T-helper 22 cell (primary cell): Measurements from ENCODE around the gene BOD1L1.
A peak's percentile ranks its signal among the peaks of the same experiment; 100 is the strongest.

Experiments
- DNase-seq: peaks from one replicate; pipeline ENCODE4 v3.0.0-alpha.2; 2020; ENCODE audit warnings: low read depth

Gene BOD1L1

GRCh38 chr4:13555325-13555724 is 72.2 kb downstream of the BOD1L1 start:
- no peak for DNase-seq

GRCh38 chr4:13553081-13553480 is 74.4 kb downstream of the BOD1L1 start:
- no peak for DNase-seq

- DNase-seq: peak; percentile 31
These were observed 78.5 kb downstream of the BOD1L1 start for GRCh38 chr4:13548984-13549546.

- no peak for DNase-seq
These were observed 79.2 kb downstream of the BOD1L1 start for GRCh38 chr4:13548059-13548983.

GRCh38 chr4:13547485-13548041 is 80.0 kb downstream of the BOD1L1 start:
- DNase-seq: no peak

- no peak for DNase-seq
These were observed 80.5 kb downstream of the BOD1L1 start for GRCh38 chr4:13546941-13547484.

- DNase-seq: no peak
These were observed 81.2 kb downstream of the BOD1L1 start for GRCh38 chr4:13546142-13546940.

- no peak for DNase-seq
These were observed 82.1 kb downstream of the BOD1L1 start for GRCh38 chr4:13545394-13545808.

- no peak for DNase-seq
These were observed 82.7 kb downstream of the BOD1L1 start for GRCh38 chr4:13544606-13545393.

- no peak for DNase-seq
These were observed 83.5 kb downstream of the BOD1L1 start, which contains the start of gene NKX3-2 for GRCh38 chr4:13543839-13544605. Gene NKX3-2 (minus strand): TSS chr4:13544508. CDS start chr4:13544414, 94 bp downstream.

- DNase-seq: no peak
These were observed 84.3 kb downstream of the BOD1L1 start for GRCh38 chr4:13543032-13543838.

GRCh38 chr4:13542577-13543031 is 84.9 kb downstream of the BOD1L1 start:
- no peak for DNase-seq

- DNase-seq: no peak
These were observed 85.6 kb downstream of the BOD1L1 start for GRCh38 chr4:13541720-13542576.

- DNase-seq: no peak
These were observed 86.3 kb downstream of the BOD1L1 start for GRCh38 chr4:13541176-13541604.

GRCh38 chr4:13540446-13541175 is 86.9 kb downstream of the BOD1L1 start:
- no peak for DNase-seq

- DNase-seq: no peak
These were observed 87.7 kb downstream of the BOD1L1 start for GRCh38 chr4:13539619-13540445.
